ENCODE measurements around the gene CHRNB1. TPM values are rescaled to one million over a fixed set of nuclear protein-coding genes. Genes with fewer than 3 reads are reported as not detected.

Gene CHRNB1
- polyA plus RNA-seq, 1 donor from 2014 or later: 18.2 TPM

DNA sequence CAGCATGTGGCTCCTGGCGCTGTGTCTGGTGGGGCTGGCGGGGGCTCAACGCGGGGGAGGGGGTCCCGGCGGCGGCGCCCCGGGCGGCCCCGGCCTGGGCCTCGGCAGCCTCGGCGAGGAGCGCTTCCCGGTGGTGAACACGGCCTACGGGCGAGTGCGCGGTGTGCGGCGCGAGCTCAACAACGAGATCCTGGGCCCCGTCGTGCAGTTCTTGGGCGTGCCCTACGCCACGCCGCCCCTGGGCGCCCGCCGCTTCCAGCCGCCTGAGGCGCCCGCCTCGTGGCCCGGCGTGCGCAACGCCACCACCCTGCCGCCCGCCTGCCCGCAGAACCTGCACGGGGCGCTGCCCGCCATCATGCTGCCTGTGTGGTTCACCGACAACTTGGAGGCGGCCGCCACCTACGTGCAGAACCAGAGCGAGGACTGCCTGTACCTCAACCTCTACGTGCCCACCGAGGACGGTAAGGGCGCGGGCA, 36.6 kb upstream of the CHRNB1 start:
- H3K9me2 ChIP-seq (ENCODE audit: insufficient read depth, low read length): no peaks in the 10 kb centered on the region
- TF ChIP-seq RAD21 (conservative IDR thresholded peaks at IDR 0.05): no peak
- TF ChIP-seq EZH2 (IDR thresholded peaks at IDR 0.05; ENCODE audit: borderline replicate concordance, insufficient read depth, low read length, poor library complexity, severe bottlenecking): no peak
- TF ChIP-seq EP300 (conservative IDR thresholded peaks at IDR 0.05; ENCODE audit: poor library complexity, severe bottlenecking): no peak
- no peak for TF ChIP-seq TAF1 (IDR thresholded peaks at IDR 0.05; ENCODE audit: low read depth)
- TF ChIP-seq POLR2AphosphoS5 (IDR thresholded peaks at IDR 0.05): no peak
- no peak overlapping the region for H3K9ac ChIP-seq (ENCODE audit: low read length)
- no peak overlapping the region for H3K27ac ChIP-seq (ENCODE audit: low read length)
- H3K79me2 ChIP-seq (replicated peaks; ENCODE audit: insufficient read depth, low read length): peaks cover 29% of the 10 kb centered on the region
- H3K36me3 ChIP-seq (ENCODE audit: insufficient read depth, low read length): no peaks in the 10 kb centered on the region
- no peak overlapping the region for H2AFZ ChIP-seq (ENCODE audit: low read depth, low read length)
- no peaks in the 10 kb centered on the region for H3F3A ChIP-seq (ENCODE audit: insufficient read depth, low read length, poor library complexity, severe bottlenecking)
- no peak overlapping the region for H3K4me3 ChIP-seq (ENCODE audit: low read length)
- H3K4me2 ChIP-seq (ENCODE audit: low read length): no peak overlapping the region
- H3K27me3 ChIP-seq (ENCODE audit: insufficient read depth, low read depth, low read length): no peaks in the 10 kb centered on the region
- no peaks in the 10 kb centered on the region for H3K9me3 ChIP-seq (ENCODE audit: low read length)
- H4K20me1 ChIP-seq (ENCODE audit: insufficient read depth): peaks cover 2% of the 10 kb centered on the region

DNA sequence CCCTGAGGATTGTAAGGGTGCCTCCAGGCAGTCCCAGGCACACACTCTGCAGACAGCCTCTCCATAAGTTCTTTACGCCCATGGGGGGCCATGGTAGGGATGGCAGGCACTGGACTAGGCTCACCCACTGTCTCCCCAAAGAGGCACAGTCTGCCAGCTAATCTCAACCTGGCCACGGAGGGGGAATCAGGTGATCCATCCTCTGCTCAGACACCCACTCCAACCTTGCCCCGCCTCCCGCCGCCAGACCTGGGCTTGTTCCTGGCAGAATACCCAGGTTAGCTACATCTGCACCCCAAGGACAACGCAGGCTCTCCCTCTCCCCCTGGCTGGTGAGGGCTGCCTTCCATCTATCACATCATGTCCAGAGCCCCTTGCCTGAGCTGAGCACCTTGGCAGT, 36.0 kb upstream of the CHRNB1 start:
- H3K4me3 ChIP-seq (ENCODE audit: low read length): no peak overlapping the region
- H3K79me2 ChIP-seq (replicated peaks; ENCODE audit: insufficient read depth, low read length): peaks cover 29% of the 10 kb centered on the region
- peaks cover 2% of the 10 kb centered on the region for H4K20me1 ChIP-seq (ENCODE audit: insufficient read depth)
- H3F3A ChIP-seq (ENCODE audit: insufficient read depth, low read length, poor library complexity, severe bottlenecking): no peaks in the 10 kb centered on the region
- no peaks in the 10 kb centered on the region for H3K27me3 ChIP-seq (ENCODE audit: insufficient read depth, low read depth, low read length)
- H3K9ac ChIP-seq (ENCODE audit: low read length): no peak overlapping the region
- no peak overlapping the region for H3K27ac ChIP-seq (ENCODE audit: low read length)
- H3K4me2 ChIP-seq (ENCODE audit: low read length): no peak overlapping the region
- H3K9me3 ChIP-seq (ENCODE audit: low read length): no peaks in the 10 kb centered on the region
- no peaks in the 10 kb centered on the region for H3K36me3 ChIP-seq (ENCODE audit: insufficient read depth, low read length)
- no peak for TF ChIP-seq TAF1 (IDR thresholded peaks at IDR 0.05; ENCODE audit: low read depth)
- TF ChIP-seq MXI1 (conservative IDR thresholded peaks at IDR 0.05; ENCODE audit: poor library complexity, severe bottlenecking): no peak
- TF ChIP-seq, protein P1, sequence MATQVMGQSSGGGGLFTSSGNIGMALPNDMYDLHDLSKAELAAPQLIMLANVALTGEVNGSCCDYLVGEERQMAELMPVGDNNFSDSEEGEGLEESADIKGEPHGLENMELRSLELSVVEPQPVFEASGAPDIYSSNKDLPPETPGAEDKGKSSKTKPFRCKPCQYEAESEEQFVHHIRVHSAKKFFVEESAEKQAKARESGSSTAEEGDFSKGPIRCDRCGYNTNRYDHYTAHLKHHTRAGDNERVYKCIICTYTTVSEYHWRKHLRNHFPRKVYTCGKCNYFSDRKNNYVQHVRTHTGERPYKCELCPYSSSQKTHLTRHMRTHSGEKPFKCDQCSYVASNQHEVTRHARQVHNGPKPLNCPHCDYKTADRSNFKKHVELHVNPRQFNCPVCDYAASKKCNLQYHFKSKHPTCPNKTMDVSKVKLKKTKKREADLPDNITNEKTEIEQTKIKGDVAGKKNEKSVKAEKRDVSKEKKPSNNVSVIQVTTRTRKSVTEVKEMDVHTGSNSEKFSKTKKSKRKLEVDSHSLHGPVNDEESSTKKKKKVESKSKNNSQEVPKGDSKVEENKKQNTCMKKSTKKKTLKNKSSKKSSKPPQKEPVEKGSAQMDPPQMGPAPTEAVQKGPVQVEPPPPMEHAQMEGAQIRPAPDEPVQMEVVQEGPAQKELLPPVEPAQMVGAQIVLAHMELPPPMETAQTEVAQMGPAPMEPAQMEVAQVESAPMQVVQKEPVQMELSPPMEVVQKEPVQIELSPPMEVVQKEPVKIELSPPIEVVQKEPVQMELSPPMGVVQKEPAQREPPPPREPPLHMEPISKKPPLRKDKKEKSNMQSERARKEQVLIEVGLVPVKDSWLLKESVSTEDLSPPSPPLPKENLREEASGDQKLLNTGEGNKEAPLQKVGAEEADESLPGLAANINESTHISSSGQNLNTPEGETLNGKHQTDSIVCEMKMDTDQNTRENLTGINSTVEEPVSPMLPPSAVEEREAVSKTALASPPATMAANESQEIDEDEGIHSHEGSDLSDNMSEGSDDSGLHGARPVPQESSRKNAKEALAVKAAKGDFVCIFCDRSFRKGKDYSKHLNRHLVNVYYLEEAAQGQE (IDR thresholded peaks at IDR 0.05; ENCODE audit: borderline replicate concordance): no peak
- TF ChIP-seq SMC3 (conservative IDR thresholded peaks at IDR 0.05; ENCODE audit: poor library complexity): no peak
- no peak for TF ChIP-seq POLR2AphosphoS5 (IDR thresholded peaks at IDR 0.05)
- no peak for TF ChIP-seq EP300 (conservative IDR thresholded peaks at IDR 0.05; ENCODE audit: poor library complexity, severe bottlenecking)
- TF ChIP-seq, protein P2, sequence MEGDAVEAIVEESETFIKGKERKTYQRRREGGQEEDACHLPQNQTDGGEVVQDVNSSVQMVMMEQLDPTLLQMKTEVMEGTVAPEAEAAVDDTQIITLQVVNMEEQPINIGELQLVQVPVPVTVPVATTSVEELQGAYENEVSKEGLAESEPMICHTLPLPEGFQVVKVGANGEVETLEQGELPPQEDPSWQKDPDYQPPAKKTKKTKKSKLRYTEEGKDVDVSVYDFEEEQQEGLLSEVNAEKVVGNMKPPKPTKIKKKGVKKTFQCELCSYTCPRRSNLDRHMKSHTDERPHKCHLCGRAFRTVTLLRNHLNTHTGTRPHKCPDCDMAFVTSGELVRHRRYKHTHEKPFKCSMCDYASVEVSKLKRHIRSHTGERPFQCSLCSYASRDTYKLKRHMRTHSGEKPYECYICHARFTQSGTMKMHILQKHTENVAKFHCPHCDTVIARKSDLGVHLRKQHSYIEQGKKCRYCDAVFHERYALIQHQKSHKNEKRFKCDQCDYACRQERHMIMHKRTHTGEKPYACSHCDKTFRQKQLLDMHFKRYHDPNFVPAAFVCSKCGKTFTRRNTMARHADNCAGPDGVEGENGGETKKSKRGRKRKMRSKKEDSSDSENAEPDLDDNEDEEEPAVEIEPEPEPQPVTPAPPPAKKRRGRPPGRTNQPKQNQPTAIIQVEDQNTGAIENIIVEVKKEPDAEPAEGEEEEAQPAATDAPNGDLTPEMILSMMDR (IDR thresholded peaks at IDR 0.05; ENCODE audit: poor library complexity, severe bottlenecking): no peak
- TF ChIP-seq EZH2 (IDR thresholded peaks at IDR 0.05; ENCODE audit: borderline replicate concordance, insufficient read depth, low read length, poor library complexity, severe bottlenecking): no peak
- no peak for TF ChIP-seq RAD21 (conservative IDR thresholded peaks at IDR 0.05)
- no peak overlapping the region for H2AFZ ChIP-seq (ENCODE audit: low read depth, low read length)
- H3K9me2 ChIP-seq (ENCODE audit: insufficient read depth, low read length): no peaks in the 10 kb centered on the region
